Fibroblast of the conjunctiva (primary cell): ENCODE results near the gene SCN4B.

Experiments
- DNase-seq: peaks from one replicate; pipeline ENCODE4 v3.0.0-alpha.2; 2010; ENCODE audit warnings: low read depth

Gene SCN4B

GRCh38 chr11:118152020-118152551 lies 537 bp downstream of the SCN4B start:
- no peak for DNase-seq

- DNase-seq = no peak
Observed at GRCh38 chr11:118151431-118151830, 1.2 kb downstream of the SCN4B start.

- no peak for DNase-seq
Observed at GRCh38 chr11:118149493-118149892, 3.1 kb downstream of the SCN4B start.

GRCh38 chr11:118148856-118149255 lies 3.8 kb downstream of the SCN4B start:
- DNase-seq = no peak

GRCh38 chr11:118148240-118148639 lies 4.4 kb downstream of the SCN4B start:
- DNase-seq = no peak

GRCh38 chr11:118147502-118147901 lies 5.1 kb downstream of the SCN4B start:
- no peak for DNase-seq

- DNase-seq = no peak
Observed at GRCh38 chr11:118146554-118146953, 6.1 kb downstream of the SCN4B start.

GRCh38 chr11:118145285-118146227 lies 7.1 kb downstream of the SCN4B start:
- DNase-seq = peak; percentile 21

GRCh38 chr11:118144301-118145268 lies 8.0 kb downstream of the SCN4B start:
- DNase-seq = no peak

GRCh38 chr11:118143661-118144185 lies 8.9 kb downstream of the SCN4B start:
- DNase-seq = no peak

GRCh38 chr11:118142809-118143208 lies 9.8 kb downstream of the SCN4B start:
- DNase-seq = no peak

GRCh38 chr11:118142081-118142480 lies 10.5 kb downstream of the SCN4B start:
- DNase-seq = no peak

- DNase-seq = no peak
Observed at GRCh38 chr11:118139578-118139977, 13.0 kb downstream of the SCN4B start.

- DNase-seq = no peak
Observed at GRCh38 chr11:118138839-118139420, 13.7 kb downstream of the SCN4B start.

- DNase-seq = no peak
Observed at GRCh38 chr11:118136801-118137200, 15.8 kb downstream of the SCN4B start.

- DNase-seq = no peak
Observed at GRCh38 chr11:118136341-118136740, 16.3 kb downstream of the SCN4B start.

GRCh38 chr11:118135796-118136165 lies 16.8 kb downstream of the SCN4B start:
- DNase-seq = no peak

- no peak for DNase-seq
Observed at GRCh38 chr11:118135051-118135795, 17.4 kb downstream of the SCN4B start.

GRCh38 chr11:118133816-118134215 lies 18.8 kb downstream of the SCN4B start:
- no peak for DNase-seq

- DNase-seq = no peak
Observed at GRCh38 chr11:118132385-118133151, 20.1 kb downstream of the SCN4B start.
